HG02884 (cell line): Measurements from ENCODE around the gene RPS10.
"Not testable (repeated sequence)": the region's sequence is repeated elsewhere in the genome, so short reads cannot be mapped to it uniquely, and the experiment has no call there.

Source experiments
- ATAC-seq: cut with Tn5 transposase; IDR thresholded peaks from one replicate; pipeline ENCODE4 v1.9.1; 2021; ENCODE audit warnings: mild to moderate bottlenecking, moderate library complexity; ENCODE audit not compliant: unreplicated experiment

RPS10 gene

GRCh38 chr6:34451192-34451591 lies 25.3 kb upstream of the RPS10 start:
- ATAC-seq = no peak

GRCh38 chr6:34447910-34448309 lies 22.0 kb upstream of the RPS10 start:
- no peak for ATAC-seq

GRCh38 chr6:34447386-34447785 lies 21.5 kb upstream of the RPS10 start:
- ATAC-seq = no peak

GRCh38 chr6:34445313-34445860 lies 19.5 kb upstream of the RPS10 start:
- ATAC-seq = no peak

- ATAC-seq = no peak
Observed at GRCh38 chr6:34441526-34441925, 15.7 kb upstream of the RPS10 start.

GRCh38 chr6:34439442-34439841 lies 13.6 kb upstream of the RPS10 start:
- ATAC-seq = no peak

GRCh38 chr6:34438705-34439104 lies 12.8 kb upstream of the RPS10 start:
- ATAC-seq = no peak

- ATAC-seq = no peak
Observed at GRCh38 chr6:34437644-34437970, 11.7 kb upstream of the RPS10 start.

GRCh38 chr6:34436803-34437643 lies 11.2 kb upstream of the RPS10 start:
- ATAC-seq = no peak

GRCh38 chr6:34435916-34436315 lies 10.0 kb upstream of the RPS10 start:
- ATAC-seq = no peak

- no peak for ATAC-seq
Observed at GRCh38 chr6:34425132-34425497, 754 bp downstream of the RPS10 start.

- ATAC-seq = no peak
Observed at GRCh38 chr6:34424200-34425131, 1.4 kb downstream of the RPS10 start.

GRCh38 chr6:34423254-34423653 lies 2.6 kb downstream of the RPS10 start:
- no peak for ATAC-seq

GRCh38 chr6:34418367-34418766 lies 7.5 kb downstream of the RPS10 start:
- no peak for ATAC-seq

- ATAC-seq = no peak
Observed at GRCh38 chr6:34416877-34417371, 8.9 kb downstream of the RPS10 start.

GRCh38 chr6:34414999-34415858 lies 10.6 kb downstream of the RPS10 start:
- ATAC-seq = no peak

GRCh38 chr6:34412643-34413214 lies 13.1 kb downstream of the RPS10 start:
- no peak for ATAC-seq

- ATAC-seq = no peak
Observed at GRCh38 chr6:34412016-34412415, 13.9 kb downstream of the RPS10 start.

GRCh38 chr6:34407915-34408314 lies 18.0 kb downstream of the RPS10 start:
- not testable (repeated sequence) for ATAC-seq

GRCh38 chr6:34396518-34396917 lies 29.4 kb downstream of the RPS10 start:
- no peak for ATAC-seq
